NCI-H1092 treated with DMSO at 0.1 percent for 48 hours (cell line): Measurements from ENCODE around the gene ARFGAP1.

Experiments
- DNase-seq: peaks from one replicate; lab custom pipeline; 2025; lab: John Stamatoyannopoulos, UW

Gene ARFGAP1

DNA sequence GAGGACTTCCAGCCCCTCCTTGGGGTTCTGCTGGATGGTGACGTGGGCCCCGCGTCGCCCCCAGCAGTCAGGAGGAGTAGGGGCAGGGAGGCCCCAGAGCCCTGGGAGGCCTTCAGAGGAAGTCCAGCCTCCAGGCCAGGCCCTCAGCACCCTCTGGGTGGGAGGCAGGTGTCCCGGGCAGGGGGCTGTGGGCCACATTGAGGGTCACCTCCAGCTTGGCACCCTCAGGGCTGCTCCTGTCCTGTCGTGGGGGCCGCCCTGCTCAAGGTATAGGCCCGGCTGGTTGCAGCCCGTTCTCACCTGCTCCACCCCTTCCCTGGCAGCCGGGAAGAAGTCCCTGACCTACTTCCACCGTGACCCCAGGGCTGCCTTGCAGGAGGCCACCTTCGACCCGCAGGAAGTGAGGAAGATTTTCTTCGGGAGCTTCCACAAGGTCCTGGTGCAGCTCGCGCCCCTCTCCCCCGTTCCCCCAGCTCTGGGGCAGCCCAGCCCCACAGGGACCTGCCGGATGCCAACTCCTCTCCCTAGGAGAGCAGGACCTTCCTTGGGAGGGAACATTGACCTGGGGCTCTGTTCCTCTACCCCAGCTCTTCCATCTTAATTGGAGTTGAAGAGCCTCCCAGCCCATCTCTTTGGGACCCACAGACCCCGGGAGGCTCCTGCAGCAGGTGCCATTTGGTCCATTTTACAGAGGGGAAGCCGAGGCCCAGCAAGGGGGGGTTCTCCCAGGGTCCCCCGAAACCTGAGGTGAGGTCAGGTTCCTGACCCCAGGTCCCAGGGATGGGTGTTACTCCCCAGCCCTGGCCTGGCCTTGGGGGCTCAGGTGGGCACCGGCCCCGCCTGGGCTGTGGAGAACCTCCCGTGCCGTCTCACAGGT lies 46.8 kb downstream of the ARFGAP1 start:
- no peak for DNase-seq

DNA sequence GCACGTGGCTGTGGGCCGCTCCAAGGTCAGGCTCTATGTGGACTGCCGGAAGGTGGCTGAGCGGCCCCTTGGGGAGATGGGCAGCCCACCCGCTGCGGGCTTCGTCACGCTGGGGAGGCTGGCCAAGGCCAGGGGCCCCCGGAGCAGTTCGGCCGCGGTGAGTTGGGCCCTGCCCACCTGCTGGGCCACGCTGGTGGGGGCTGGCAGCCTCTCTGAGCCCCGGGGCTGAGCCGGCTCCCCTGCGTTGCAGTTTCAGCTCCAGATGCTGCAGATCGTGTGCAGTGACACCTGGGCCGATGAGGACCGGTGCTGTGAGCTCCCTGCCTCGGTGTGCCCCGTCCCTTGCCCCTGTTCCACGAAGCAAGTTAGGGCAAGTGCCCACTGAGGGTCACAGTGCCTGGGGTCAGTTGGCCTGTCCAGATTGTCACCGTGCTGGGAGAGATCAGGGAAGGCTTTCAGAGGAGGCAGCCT lies 47.5 kb downstream of the ARFGAP1 start:
- DNase-seq, result no peak

DNA sequence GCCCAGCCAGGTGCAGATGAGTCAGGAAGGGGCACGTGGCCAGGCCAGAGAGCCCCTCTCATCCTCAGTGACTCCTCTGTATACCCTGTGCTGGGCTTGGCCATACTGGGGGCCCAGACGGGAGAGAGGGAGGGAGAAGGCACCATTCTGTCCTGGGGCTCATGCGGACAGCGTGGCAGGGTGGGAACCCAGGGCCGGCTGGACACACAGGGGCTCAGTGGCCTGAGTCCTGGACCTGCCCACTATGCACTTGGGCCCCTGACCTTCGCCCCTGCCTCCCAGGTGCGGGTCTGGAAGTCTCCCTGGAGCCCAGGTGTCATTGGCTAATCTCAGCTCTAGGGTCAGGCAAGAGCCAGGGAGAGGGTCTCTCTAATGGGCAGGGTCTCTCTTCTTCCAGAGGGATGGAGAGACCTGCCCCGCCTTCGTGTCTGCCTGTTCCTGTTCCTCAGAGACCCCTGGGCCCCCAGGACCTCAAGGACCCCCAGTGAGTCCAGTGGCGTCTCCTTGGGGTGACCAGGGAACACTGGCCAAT lies 48.1 kb downstream of the ARFGAP1 start:
- DNase-seq, result no peak

DNA sequence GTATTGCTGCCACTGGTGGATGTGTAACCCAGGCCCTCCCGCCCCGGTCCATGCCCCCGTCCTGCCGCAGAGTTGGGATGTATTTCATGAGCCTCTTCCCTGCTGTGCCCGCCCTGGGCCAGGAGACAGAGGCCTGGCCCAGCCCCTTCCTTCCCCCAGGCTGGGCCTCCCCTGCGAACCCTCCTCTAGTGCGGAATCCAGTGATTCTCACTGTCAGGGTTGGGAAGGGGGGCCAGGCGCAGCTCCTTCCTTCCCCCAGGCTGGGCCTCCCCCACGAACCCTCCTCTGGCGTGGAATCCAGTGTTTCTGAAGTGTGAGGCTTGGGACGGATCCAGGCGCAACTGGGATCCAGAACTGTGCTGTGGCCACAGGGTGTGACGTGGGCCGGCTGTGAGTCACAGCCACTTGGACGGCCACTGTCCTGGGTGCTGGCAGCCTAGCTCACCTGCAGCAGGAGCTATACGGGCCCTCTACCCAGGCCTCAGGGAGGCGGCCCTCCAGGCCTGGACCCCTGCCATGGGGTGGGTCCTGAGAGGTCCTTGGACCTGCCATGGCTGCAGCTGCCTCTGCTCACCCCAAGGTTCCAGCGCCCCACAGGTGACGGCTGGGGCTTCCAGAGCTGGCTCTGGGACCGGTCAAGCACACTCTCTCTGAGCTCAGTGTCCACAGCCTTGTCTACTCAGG lies 48.7 kb downstream of the ARFGAP1 start:
- DNase-seq, result no peak

DNA sequence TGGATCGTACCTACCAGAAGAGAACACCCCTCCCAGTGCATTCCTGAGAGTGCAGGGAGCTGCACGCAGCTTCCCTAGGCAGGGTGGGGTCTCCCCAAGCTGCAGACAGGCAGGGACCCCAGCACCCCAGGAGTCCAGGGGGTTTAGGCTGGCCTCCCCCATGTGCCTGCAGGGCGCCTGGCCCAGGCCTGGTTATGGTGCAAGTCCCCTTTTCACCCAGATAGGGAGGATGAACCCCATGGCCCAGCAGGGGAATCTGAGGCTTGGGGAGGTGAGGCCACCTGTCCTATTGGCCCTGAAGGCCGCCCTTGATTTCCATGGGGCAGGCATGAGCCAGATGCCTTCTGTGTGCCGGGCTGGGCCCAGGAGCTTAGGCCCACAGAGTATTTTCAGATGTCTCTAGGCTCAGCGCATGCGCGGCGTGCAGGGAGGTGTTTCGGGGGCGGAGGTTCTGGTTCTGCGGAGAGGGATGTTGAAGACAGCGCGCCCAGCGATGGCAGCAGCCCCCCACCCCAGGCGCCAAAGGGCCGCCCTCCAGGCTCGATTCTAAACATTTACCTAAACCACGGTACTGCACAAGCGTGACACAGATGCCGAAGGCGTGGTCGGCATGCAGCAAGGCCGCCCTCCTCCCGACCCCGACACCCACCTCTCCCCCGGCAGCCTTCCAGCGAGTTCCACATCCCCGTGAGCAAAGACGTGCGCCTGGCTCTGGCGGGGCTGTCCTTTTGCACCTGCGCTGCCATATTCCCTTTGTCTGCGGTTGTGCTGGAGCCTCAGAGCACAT lies 49.7 kb downstream of the ARFGAP1 start:
- DNase-seq, result no peak

DNA sequence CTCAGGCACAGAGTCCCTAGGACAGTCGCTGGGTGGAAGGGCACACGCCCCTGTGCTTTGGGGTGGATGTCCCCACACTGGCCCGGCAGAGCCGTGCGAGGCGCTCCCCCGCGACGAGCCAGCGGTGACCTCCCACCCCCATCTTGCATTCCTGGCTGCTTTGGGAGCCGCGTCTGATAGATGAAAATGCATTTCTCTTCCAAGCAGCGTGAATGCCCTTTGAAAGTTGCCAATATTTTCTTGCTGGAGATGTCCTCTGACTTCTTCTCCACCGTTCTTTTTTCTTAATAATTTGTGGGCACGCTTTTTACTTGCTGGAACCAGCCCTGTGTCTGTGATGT lies 50.3 kb downstream of the ARFGAP1 start:
- DNase-seq, result no peak

DNA sequence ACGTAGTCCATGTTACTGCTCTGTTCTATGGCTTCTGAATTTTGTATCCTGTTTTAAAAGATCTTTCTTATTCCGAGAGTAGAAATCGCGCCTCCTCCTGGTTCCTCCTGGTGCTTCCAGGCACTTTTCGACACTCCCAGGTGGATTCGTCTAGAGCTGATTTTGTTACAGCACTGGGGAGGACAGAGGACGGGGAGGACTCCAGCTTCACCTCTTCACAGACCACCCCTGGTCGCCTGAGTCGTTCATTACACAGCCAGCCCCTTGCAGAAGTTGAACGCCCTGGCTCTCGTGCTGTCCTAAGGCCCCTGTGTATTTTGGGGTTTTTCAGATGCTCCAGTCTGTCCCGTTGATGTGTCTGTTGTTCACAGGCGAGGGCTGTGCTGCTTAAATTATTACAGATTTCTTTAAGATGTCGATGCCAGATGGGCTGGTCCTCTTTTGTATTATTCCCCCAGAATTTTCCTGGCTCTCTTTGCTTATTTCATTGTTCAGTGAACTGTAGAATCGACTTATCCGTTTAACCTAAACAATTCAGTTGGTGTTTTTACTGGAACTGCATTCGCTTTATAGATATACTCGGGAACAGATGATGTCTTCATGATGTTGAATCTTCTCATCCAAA lies 50.9 kb downstream of the ARFGAP1 start:
- DNase-seq, result no peak

DNA sequence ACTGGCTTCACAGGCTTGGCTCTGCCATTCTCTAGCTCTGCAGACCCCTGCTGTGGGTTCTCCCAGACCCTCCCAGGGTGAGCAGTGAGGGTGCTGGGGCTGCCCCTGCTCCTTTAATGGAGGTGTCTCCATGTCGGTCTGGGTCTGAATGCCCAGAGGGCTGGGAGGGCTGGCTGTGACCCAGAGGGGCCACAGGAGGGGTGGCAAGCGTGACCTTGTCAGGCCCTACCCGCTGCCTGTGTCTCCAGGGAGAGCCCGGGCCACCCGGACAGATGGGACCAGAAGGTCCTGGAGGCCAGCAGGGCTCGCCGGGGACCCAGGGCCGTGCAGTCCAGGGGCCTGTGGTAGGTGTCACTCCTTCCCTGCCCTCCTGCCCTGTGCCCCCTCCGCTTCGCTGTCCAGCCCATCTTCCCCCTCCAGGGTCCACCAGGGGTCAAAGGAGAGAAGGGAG lies 52.4 kb downstream of the ARFGAP1 start:
- no peak for DNase-seq

DNA sequence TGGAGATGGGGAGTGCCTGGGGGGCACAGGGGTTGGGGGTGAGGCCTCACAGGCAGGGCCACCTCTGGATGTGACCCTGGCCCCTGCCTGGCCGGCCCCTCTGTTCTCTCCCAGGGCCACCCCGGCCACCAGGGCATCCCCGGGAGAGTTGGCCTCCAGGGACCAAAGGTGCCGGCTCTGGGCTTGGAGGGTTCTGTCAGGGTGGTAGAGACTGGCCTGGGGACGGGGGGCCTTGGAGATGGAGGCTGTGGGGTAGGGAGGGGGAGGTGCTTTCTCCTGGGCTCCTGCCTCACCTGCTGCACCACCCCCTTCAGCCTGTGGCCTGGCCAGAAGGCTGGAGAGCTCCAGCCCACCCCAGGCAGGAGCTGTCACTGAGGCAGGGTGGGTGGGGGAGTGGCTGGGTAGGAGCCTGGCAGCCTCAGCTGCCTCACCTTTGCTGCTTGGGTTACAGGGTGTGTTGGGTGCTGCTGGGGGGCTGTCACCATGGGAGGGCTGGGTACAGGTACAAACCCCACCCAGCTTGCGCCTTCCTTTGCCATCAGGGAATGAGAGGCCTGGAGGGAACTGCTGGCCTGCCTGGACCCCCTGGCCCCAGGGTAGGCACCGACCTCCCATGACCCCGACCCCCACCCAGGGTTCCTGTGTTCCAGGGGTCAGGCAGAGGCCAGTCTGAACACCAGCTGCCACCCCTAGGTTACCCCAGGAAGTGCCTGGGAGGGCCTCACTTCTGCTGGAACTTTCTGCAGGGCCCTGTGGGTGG lies 53.1 kb downstream of the ARFGAP1 start:
- DNase-seq, result no peak

DNA sequence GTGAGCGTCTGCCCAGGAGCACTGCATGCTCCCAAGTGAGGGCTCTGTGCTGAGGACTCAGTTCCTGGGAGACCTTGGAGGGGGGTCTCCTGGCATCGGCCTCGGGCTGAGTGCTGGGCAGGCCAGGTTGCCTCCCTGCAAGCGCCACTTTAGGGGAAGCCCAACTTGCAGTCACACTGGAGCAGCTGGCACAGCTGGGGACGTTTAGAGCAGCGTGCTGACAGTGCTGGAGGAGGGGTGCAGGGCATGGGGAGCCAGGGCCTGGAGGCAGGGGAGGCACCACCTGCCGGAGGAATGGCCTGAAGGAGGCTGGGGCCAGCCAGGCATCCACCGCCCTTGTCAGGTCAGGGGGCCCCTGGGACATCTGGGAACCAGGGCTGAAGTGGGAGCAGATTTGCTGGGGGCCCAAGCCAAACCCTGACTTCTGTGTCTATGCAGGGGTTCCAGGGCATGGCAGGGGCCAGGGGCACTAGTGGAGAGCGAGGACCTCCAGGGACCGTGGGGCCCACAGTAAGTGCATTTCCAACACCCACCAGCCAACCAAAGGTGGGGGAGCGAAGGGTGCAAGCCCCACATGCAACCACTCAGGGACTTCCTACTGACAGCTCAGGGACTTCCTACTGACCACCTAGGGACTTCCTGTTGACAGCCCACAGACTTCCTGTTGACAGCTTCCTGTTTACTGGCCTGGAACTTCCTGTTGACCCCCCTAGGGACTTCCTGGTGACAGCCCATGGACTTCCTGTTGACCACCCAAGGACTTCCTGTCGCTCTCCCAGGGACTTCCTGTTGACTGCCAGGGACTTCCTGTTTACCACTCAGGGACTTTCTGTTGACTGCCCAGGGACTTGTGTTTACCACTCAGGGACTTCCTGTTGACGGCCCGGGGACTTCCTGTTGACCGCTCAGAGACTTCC lies 54.0 kb downstream of the ARFGAP1 start:
- no peak for DNase-seq

DNA sequence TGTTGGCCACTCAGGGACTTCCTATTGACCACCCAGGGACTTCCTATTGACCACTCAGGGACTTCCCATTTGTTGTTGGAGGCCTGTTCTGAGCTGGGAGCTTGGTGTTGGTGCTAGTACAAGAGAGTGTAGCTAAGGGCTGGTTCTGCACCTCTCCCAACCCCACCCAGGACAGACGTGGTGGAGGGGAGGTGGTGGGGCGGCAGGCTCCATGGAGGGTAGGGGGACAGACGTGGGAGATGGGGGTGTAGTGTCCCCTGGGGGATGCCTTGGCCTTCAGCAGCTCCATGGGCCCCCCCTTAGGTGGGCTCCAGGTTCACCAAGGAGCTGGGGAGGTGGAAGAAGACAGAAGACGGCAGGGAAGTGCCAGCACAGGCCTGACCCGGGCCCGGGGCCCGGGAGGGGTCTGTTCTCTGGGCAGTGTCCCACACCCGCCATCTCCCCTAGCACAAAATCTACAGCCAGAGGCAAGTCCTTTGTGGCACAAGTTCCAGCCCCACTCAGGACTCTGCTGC lies 54.7 kb downstream of the ARFGAP1 start:
- DNase-seq, result no peak

DNA sequence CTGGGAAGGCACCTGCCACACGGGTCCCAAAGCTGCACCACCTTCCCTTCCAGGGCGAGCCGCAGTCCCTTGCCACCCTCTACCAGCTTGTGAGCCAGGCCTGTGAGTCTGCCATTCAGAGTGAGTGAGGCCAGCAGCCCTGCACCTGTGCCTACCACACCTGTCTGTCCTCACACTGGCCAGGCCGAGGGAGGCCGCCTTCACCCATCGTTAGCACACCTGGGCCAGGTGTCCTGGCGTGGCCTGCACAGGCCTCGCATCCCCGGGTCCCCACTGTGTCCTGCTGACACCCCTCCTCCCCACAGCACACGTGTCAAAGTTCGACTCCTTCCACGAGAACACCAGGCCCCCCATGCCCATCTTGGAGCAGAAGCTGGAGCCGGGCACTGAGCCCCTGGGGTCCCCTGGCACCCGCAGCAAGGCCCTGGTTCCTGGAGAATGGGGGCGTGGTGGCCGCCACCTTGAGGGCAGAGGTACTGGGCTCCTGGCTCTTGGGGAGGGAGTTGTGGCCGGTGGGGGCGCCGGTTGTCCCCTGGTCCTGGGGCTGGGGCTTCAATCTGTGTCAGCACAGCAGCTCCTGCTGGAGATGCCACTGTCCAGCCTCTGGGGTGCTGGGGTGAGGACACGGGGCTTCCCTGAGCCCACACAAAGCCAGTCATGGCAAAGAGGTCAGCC lies 55.5 kb downstream of the ARFGAP1 start:
- no peak for DNase-seq

DNA sequence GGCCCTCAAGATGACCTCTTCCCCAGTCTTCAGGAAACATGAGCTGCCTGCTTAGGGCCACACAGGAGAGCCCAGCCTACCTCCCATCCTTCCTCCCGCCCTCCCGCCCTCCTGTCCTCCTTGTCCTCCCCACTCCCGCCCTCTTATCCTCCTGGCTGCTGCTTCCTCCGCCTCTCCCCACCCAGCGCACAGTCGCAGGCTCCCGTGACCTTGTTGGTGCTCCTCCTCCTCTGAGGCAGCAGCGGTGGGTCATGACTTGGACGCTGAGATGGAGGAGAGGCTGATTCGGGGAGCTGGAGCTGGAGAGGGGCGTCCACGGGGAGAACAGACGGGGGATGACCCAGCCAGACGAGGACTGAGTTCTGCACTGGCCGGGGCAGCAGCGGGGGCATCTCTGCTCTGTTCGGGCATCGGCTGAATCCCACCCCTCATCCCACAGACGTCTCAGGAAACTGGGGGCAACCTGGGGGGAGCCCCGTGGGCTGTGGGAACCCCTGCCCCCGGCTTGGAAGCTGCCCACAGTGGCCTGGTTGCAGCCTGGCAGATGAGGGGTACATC lies 56.2 kb downstream of the ARFGAP1 start:
- DNase-seq, result no peak

DNA sequence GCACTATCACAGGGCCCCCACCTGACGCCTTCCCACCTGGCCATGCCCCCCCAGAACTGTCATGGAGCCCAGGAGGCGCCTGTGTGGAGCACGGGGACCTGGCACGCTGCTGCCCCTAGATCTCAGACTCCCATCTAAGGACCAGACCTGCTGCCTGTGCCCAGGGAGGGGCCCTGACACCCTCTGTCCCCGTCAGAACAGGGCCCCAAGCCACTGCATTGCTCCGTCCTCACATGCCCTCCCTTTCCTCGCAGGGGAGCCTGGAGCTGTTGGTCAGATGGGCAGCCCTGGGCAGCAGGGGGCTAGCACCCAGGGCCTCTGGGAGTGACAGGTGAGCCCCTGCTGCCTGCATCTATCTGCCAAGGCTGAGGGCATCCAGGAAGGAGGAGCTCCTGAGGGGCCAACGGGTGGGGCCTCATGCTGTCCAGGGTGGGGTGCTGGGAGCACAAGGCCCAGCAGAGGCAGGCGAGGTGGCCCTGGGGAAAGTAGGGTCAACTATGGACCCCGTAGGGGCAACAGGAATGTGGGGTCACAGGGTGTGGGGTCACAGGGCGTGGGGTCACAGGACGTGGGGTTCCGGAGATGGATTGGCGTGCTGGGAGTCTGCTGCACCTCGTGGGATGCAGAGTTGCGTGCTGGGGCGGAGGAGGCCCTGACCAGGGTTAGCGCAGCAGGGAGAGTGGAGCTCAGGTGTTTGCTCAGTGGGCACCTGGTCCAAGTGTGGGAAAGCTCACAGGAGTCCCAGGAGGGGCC lies 56.9 kb downstream of the ARFGAP1 start:
- DNase-seq, result no peak

DNA sequence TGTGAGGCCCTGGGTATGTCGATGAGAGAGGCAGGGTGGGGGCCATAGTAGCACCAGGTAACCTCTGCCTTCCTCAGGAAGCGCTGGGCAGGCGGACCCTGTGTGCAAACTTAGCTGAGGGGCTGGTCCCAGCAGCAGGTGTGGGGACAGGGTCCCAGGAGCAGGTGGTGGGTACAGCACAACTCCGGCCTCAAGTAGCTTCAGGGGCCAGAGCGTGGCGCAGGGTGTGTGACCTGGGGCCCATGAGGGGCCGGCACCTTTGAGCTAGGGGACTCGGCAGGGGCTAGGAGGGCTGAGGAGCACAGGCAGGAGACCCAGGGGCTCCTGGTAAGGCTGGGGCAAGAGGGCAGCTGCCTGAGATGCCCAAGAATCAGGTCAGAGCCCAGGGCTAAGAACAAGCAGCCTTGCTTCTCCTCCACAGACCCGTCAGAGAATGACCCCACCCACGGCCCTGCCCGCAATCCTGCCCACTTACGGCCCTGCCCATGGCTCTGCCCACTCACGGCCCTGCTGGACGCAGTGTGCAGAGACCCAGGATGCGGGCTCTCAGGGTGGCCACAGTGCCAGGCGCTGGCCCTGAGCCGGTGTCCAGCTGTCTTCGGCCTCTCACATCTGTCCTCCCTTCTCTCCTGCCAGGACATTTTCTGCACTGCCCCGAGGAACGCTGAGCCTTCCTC lies 57.6 kb downstream of the ARFGAP1 start:
- no peak for DNase-seq

DNA sequence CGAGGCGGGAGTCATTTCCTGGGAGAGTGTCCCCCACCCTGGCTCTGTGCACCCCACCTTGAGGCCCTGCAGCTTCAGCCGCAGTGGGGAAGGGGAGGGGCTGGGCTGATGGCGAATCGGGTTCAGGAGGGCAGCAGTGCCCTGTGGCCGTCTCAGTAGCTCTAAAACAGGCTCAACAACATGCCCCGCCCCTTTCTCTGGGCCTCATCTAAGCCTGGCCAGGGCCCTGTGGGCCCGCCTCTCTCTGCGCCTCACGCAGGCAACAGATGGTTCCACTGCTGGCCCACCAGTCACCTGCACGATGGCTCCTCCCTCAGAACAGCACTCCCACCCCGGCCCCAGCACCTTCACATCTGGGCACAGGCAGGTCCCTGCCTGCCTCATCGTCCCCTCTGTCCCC lies 58.3 kb downstream of the ARFGAP1 start:
- no peak for DNase-seq

DNA sequence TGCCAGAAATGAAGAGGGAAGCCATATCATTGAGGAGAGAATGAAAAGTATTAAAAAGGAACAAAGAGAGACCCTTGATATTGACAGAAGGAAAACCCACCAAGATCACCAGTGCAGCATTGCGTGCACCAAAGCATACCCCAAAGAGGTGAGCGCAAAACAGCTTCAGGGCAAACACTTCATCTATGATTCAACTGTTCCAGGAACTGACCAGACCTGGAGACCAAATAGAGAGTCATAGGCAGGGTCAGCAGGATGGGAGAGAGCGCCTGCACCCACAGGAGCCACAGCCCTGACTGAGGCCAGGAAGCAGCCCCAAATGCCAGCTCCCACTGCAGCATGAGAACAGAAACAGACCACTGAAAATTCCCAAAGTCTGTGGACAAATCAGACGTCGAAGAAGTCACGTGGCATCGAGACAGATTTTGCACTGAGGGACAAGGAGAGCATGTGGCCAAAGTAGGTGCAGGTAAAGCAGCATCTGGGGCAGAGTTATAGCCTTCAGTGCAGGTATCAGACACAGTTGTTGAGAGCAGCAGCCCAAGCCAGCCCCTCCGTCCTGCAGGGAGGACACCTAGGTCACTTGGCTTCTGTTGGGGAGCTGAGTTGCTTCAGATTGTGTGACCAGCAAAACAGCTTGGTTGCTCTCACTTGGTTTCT lies 59.3 kb downstream of the ARFGAP1 start:
- DNase-seq, result no peak
